Uterus (tissue), 2 donors: Measurements from ENCODE around the gene GABARAPL1.

Experiments
- POLR2A ChIP-seq, 2 donors: fragments of 450-650 bp; IDR thresholded peaks; one replicate each; pipeline ENCODE4 v1.6.1; 2016; ENCODE audit warnings: antibody characterized with exemption in 2 of 2, mild to moderate bottlenecking in 1 of 2, moderate library complexity in 1 of 2
- TF ChIP-seq, protein P1 (sequence below), 4 experiments: fragments of 200-600 bp in 2 of 4; fragments of 450-650 bp in 2 of 4; sonication (generic) in 2 of 4; IDR thresholded peaks; one replicate each; pipeline ENCODE4 v1.5.1; 2016 to 2019; ENCODE audit warnings: antibody characterized with exemption in 4 of 4, mild to moderate bottlenecking in 2 of 4, moderate library complexity in 1 of 4

DNA sequence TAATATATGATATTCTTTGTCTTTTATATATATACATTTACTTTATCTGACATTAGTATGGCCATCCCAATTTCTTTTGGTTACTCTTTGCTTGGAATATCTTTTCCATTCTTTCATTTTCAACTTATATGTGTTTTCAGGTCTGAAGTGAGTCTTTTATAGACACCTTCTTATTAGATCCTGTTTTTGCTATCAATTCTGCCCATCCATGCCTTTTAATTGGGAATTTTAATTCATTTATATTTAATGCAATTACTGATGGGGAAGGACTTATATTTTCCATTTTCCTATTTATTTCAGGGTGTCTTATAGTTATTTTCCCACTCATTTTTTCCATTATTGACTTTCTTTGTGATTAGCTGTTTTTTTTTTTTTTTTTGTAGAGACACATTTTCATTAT lies 43.4 kb downstream of the GABARAPL1 start:
- TF ChIP-seq, protein P1, sequence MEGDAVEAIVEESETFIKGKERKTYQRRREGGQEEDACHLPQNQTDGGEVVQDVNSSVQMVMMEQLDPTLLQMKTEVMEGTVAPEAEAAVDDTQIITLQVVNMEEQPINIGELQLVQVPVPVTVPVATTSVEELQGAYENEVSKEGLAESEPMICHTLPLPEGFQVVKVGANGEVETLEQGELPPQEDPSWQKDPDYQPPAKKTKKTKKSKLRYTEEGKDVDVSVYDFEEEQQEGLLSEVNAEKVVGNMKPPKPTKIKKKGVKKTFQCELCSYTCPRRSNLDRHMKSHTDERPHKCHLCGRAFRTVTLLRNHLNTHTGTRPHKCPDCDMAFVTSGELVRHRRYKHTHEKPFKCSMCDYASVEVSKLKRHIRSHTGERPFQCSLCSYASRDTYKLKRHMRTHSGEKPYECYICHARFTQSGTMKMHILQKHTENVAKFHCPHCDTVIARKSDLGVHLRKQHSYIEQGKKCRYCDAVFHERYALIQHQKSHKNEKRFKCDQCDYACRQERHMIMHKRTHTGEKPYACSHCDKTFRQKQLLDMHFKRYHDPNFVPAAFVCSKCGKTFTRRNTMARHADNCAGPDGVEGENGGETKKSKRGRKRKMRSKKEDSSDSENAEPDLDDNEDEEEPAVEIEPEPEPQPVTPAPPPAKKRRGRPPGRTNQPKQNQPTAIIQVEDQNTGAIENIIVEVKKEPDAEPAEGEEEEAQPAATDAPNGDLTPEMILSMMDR (IDR thresholded peaks at IDR 0.05): no peak
- no peak for TF ChIP-seq POLR2A (IDR thresholded peaks at IDR 0.05)
